ENCODE measurements around the gene KRTAP9-2. TPM values are rescaled to one million over a fixed set of nuclear protein-coding genes. Genes with fewer than 3 reads are reported as not detected.

The KRTAP9-2 gene
- total RNA-seq, 1 experiment from 2014 or later: not detected

DNA sequence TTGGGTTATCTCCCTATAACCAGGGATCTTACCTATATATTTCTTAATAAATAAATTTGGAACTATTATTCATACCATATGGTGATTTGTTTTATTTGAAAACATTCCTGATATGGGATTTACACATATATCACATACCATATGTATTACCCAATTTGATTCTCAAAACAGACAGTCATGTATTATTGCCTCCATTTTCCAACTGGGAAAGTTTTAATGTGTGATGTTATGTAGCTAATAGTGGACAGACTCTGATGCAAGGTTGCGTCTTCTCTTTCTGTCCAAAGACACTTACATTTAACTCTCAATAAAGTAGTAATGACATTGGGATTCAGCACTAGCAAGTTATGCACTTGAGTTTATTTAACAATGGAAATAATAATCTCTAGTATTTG, 29.8 kb downstream of the KRTAP9-2 start:
- no TSS peak for BruUV-seq (replicated peaks)
- ATAC-seq (no peak), DNase-seq (ENCODE audit: low read depth, low spot score) (no peak)
- Histone ChIP-seq H3K9me3 (ENCODE audit: control insufficient read depth in 1 of 2, insufficient read depth in 1 of 2, low read depth in 1 of 2, low read length in 2 of 2) (no peaks in the 10 kb centered on the region), H3K4me3 (replicated peaks in 1 of 2; ENCODE audit: low read depth in 1 of 2, low read length in 2 of 2) (no peak overlapping the region), H3K4me2 (ENCODE audit: low read length) (no peak overlapping the region), H3K27ac (ENCODE audit: low read depth, low read length) (no peak overlapping the region), H3K36me3 (ENCODE audit: control insufficient read depth in 1 of 2, insufficient read depth in 2 of 2, low read length in 2 of 2) (no peaks in the 10 kb centered on the region), H3K27me3 (ENCODE audit: insufficient read depth, low read length) (no peaks in the 10 kb centered on the region), H3K4me1 (ENCODE audit: control insufficient read depth in 1 of 2, insufficient read depth in 2 of 2, low read length in 2 of 2) (no peaks in the 10 kb centered on the region), H4K20me1 (ENCODE audit: insufficient read depth) (no peaks in the 10 kb centered on the region), H2AFZ (ENCODE audit: low read depth, low read length, poor library complexity, severe bottlenecking) (no peak overlapping the region), H3K9me2 (ENCODE audit: insufficient read depth) (no peaks in the 10 kb centered on the region), H3K9ac (ENCODE audit: low read length) (no peak overlapping the region), H3K79me2 (ENCODE audit: insufficient read depth, low read length) (no peaks in the 10 kb centered on the region)
- ChIA-PET RAD21 (ENCODE audit: low non-redundant PET in 1 of 2, low total read pairs in 2 of 2, uncharacterized antibody in 2 of 2, unreplicated experiment in 2 of 2) (no interaction called here), POLR2A (no interaction called here), CTCF (no interaction called here)
- TF ChIP-seq ZNF274 (IDR thresholded peaks at IDR 0.05; ENCODE audit: low read depth, low read length) (no peak), SIN3A (IDR thresholded peaks at IDR 0.05; ENCODE audit: low read depth) (no peak), EZH2phosphoT487 (IDR thresholded peaks at IDR 0.05; ENCODE audit: borderline replicate concordance) (no peak), POLR2A (IDR thresholded peaks at IDR 0.05; ENCODE audit: borderline replicate concordance, extremely low read depth, insufficient read depth, insufficient read length) (no peak)
- TF ChIP-seq, protein P1, sequence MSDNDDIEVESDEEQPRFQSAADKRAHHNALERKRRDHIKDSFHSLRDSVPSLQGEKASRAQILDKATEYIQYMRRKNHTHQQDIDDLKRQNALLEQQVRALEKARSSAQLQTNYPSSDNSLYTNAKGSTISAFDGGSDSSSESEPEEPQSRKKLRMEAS (IDR thresholded peaks at IDR 0.05): no peak
- intact Hi-C loops (cut with micrococcal nuclease): no loop called here

DNA sequence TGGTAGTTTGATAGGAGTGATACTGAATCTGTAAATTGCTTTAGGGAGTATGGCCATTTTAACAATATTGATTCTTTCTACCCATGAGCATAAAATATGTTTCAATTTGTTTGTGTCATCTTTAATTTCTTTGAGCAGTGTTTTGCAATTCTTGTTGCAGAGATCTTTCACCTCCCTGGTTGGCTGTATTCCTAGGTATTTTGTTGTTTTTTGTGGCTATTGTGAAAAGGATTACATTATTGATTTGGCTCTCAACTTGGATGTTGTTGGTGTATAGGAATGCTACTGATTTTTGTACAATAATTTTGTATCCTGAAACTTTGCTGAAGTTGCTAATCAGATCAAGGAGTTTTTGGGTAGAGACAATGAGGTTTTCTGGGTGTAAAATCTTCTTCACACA, 32.0 kb downstream of the KRTAP9-2 start:
- intact Hi-C loops (cut with micrococcal nuclease): no loop called here
- no peaks in the 10 kb centered on the region for H3K79me2 ChIP-seq (ENCODE audit: insufficient read depth, low read length)
- no peak overlapping the region for H2AFZ ChIP-seq (ENCODE audit: low read depth, low read length, poor library complexity, severe bottlenecking)
- H3K27ac ChIP-seq (ENCODE audit: low read depth, low read length): no peak overlapping the region
- H3K9me3 ChIP-seq (ENCODE audit: control insufficient read depth in 1 of 2, insufficient read depth in 1 of 2, low read depth in 1 of 2, low read length in 2 of 2): no peaks in the 10 kb centered on the region
- H3K9me2 ChIP-seq (ENCODE audit: insufficient read depth): no peaks in the 10 kb centered on the region
- no peak overlapping the region for H3K9ac ChIP-seq (ENCODE audit: low read length)
- DNase-seq (ENCODE audit: low read depth, low spot score) (no peak), ATAC-seq (no peak)
- CTCF ChIA-PET: no interaction called here
- H3K4me3 ChIP-seq (replicated peaks in 1 of 2; ENCODE audit: low read depth in 1 of 2, low read length in 2 of 2): no peak overlapping the region
- no peak overlapping the region for H3K4me2 ChIP-seq (ENCODE audit: low read length)
- H3K36me3 ChIP-seq (ENCODE audit: control insufficient read depth in 1 of 2, insufficient read depth in 2 of 2, low read length in 2 of 2): no peaks in the 10 kb centered on the region
- H3K27me3 ChIP-seq (ENCODE audit: insufficient read depth, low read length): no peaks in the 10 kb centered on the region
- POLR2A ChIA-PET: no interaction called here
- H3K4me1 ChIP-seq (ENCODE audit: control insufficient read depth in 1 of 2, insufficient read depth in 2 of 2, low read length in 2 of 2): no peaks in the 10 kb centered on the region
- no TSS peak for BruUV-seq (replicated peaks)
- RAD21 ChIA-PET (ENCODE audit: low non-redundant PET in 1 of 2, low total read pairs in 2 of 2, uncharacterized antibody in 2 of 2, unreplicated experiment in 2 of 2): no interaction called here
- H4K20me1 ChIP-seq (ENCODE audit: insufficient read depth): no peaks in the 10 kb centered on the region
- TF ChIP-seq POLR2AphosphoS5 (IDR thresholded peaks at IDR 0.05; ENCODE audit: low read depth, low read length) (no peak), SIN3A (IDR thresholded peaks at IDR 0.05; ENCODE audit: low read depth) (no peak), YY1 (IDR thresholded peaks at IDR 0.05; ENCODE audit: extremely low read depth, insufficient replicate concordance, low read depth, low read length) (no peak), TCF7L2 (IDR thresholded peaks at IDR 0.05; ENCODE audit: borderline replicate concordance, extremely low read depth, insufficient read depth, insufficient read length) (no peak), ELF1 (IDR thresholded peaks at IDR 0.05; ENCODE audit: borderline replicate concordance, low read depth) (no peak)
- TF ChIP-seq, protein P2, sequence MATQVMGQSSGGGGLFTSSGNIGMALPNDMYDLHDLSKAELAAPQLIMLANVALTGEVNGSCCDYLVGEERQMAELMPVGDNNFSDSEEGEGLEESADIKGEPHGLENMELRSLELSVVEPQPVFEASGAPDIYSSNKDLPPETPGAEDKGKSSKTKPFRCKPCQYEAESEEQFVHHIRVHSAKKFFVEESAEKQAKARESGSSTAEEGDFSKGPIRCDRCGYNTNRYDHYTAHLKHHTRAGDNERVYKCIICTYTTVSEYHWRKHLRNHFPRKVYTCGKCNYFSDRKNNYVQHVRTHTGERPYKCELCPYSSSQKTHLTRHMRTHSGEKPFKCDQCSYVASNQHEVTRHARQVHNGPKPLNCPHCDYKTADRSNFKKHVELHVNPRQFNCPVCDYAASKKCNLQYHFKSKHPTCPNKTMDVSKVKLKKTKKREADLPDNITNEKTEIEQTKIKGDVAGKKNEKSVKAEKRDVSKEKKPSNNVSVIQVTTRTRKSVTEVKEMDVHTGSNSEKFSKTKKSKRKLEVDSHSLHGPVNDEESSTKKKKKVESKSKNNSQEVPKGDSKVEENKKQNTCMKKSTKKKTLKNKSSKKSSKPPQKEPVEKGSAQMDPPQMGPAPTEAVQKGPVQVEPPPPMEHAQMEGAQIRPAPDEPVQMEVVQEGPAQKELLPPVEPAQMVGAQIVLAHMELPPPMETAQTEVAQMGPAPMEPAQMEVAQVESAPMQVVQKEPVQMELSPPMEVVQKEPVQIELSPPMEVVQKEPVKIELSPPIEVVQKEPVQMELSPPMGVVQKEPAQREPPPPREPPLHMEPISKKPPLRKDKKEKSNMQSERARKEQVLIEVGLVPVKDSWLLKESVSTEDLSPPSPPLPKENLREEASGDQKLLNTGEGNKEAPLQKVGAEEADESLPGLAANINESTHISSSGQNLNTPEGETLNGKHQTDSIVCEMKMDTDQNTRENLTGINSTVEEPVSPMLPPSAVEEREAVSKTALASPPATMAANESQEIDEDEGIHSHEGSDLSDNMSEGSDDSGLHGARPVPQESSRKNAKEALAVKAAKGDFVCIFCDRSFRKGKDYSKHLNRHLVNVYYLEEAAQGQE (IDR thresholded peaks at IDR 0.05; ENCODE audit: low read depth): no peak
- TF ChIP-seq, protein P3, sequence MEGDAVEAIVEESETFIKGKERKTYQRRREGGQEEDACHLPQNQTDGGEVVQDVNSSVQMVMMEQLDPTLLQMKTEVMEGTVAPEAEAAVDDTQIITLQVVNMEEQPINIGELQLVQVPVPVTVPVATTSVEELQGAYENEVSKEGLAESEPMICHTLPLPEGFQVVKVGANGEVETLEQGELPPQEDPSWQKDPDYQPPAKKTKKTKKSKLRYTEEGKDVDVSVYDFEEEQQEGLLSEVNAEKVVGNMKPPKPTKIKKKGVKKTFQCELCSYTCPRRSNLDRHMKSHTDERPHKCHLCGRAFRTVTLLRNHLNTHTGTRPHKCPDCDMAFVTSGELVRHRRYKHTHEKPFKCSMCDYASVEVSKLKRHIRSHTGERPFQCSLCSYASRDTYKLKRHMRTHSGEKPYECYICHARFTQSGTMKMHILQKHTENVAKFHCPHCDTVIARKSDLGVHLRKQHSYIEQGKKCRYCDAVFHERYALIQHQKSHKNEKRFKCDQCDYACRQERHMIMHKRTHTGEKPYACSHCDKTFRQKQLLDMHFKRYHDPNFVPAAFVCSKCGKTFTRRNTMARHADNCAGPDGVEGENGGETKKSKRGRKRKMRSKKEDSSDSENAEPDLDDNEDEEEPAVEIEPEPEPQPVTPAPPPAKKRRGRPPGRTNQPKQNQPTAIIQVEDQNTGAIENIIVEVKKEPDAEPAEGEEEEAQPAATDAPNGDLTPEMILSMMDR (IDR thresholded peaks at IDR 0.05 in 2 of 3, conservative IDR thresholded peaks at IDR 0.05 in 1 of 3; ENCODE audit: borderline replicate concordance in 1 of 3, insufficient read depth in 1 of 3, low read depth in 2 of 3, low read length in 2 of 3): no peak
- TF ChIP-seq, protein P4, sequence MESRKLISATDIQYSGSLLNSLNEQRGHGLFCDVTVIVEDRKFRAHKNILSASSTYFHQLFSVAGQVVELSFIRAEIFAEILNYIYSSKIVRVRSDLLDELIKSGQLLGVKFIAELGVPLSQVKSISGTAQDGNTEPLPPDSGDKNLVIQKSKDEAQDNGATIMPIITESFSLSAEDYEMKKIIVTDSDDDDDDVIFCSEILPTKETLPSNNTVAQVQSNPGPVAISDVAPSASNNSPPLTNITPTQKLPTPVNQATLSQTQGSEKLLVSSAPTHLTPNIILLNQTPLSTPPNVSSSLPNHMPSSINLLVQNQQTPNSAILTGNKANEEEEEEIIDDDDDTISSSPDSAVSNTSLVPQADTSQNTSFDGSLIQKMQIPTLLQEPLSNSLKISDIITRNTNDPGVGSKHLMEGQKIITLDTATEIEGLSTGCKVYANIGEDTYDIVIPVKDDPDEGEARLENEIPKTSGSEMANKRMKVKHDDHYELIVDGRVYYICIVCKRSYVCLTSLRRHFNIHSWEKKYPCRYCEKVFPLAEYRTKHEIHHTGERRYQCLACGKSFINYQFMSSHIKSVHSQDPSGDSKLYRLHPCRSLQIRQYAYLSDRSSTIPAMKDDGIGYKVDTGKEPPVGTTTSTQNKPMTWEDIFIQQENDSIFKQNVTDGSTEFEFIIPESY (IDR thresholded peaks at IDR 0.05; ENCODE audit: extremely low read depth, insufficient replicate concordance, low read length): no peak

Measured in HCT116 (cell line).